ENCODE measurements around the gene USH1C.

USH1C gene

GRCh38 chr11:17547051-17547577, 2.9 kb upstream of the USH1C start, which contains the start of gene OTOG:
Gene OTOG (plus strand): TSS chr11:17547259. CDS start chr11:17547373, 114 bp downstream.
- Histone ChIP-seq H3K4me1 (ENCODE audit: control insufficient read depth in 2 of 2, insufficient read depth in 1 of 2, low read depth in 1 of 2, low read length in 2 of 2) (peaks cover 0 to 14% of the 10 kb centered on the region in 2 donors), H4K8ac (ENCODE audit: low read depth, low read length) (no peak within 1 kb of the TSS), H3K4ac (ENCODE audit: low read length) (peak within 1 kb of the TSS; percentile 15), H2BK120ac (ENCODE audit: low read depth, low read length) (no peak within 1 kb of the TSS), H3K23ac (ENCODE audit: low read depth, low read length, poor library complexity) (peak within 1 kb of the TSS; percentile 70), H3K27ac (replicated peaks; ENCODE audit: low read length) (no peak within 1 kb of the TSS), H3K18ac (ENCODE audit: low read length) (peak within 1 kb of the TSS; percentile 84), H3K14ac (ENCODE audit: low read length) (peak within 1 kb of the TSS; percentile 57), H2AFZ (ENCODE audit: low read length) (peak within 1 kb of the TSS; percentile 76), H3K9ac (ENCODE audit: low read depth, low read length, poor library complexity) (peak within 1 kb of the TSS; percentile 75), H2BK5ac (ENCODE audit: low read length) (no peak within 1 kb of the TSS), H3K4me3 (ENCODE audit: low read length in 2 of 2) (peak within 1 kb of the TSS in 1 of 2 donors; percentile 43), H4K91ac (ENCODE audit: low read depth, low read length, poor library complexity) (no peak within 1 kb of the TSS), H2BK12ac (ENCODE audit: low read length) (no peak within 1 kb of the TSS), H3K4me2 (ENCODE audit: insufficient read depth, low read length, poor library complexity, severe bottlenecking) (peak within 1 kb of the TSS; percentile 55), H2BK15ac (ENCODE audit: low read length) (peak within 1 kb of the TSS; percentile 95), H3K79me1 (ENCODE audit: low read depth, low read length) (no peaks in the 10 kb centered on the region), H3K9me3 (replicated peaks in 1 of 2; ENCODE audit: control insufficient read depth in 2 of 2, insufficient read depth in 1 of 2, low read depth in 1 of 2, low read length in 2 of 2) (no peaks in the 10 kb centered on the region), H3K27me3 (ENCODE audit: control insufficient read depth in 3 of 3, insufficient read depth in 3 of 3, low read depth in 1 of 3, low read length in 3 of 3) (peaks cover 0 to 43% (median 17%) of the 10 kb centered on the region in 3 experiments), H2AK5ac (ENCODE audit: low read depth, low read length) (no peak within 1 kb of the TSS), H3K36me3 (replicated peaks in 1 of 2; ENCODE audit: control insufficient read depth in 2 of 2, insufficient read depth in 2 of 2, low read length in 2 of 2) (no peaks in the 10 kb centered on the region)
- DNase-seq (ENCODE audit: low spot score) = peak; percentile 58
- WGBS, 2 donors (ENCODE audit: extremely low coverage in 2 of 2, insufficient read length in 2 of 2, insufficient replicate concordance in 1 of 2) = no CpG with 5 or more reads among the region's 20 CpGs

GRCh38 chr11:17546240-17546639, 2.0 kb upstream of the USH1C start:
- Histone ChIP-seq H3K79me1 (ENCODE audit: low read depth, low read length) (no peaks in the 10 kb centered on the region), H3K4me3 (ENCODE audit: low read length in 2 of 2) (no peak overlapping the region), H3K36me3 (replicated peaks in 1 of 2; ENCODE audit: control insufficient read depth in 2 of 2, insufficient read depth in 2 of 2, low read length in 2 of 2) (no peaks in the 10 kb centered on the region), H3K9ac (ENCODE audit: low read depth, low read length, poor library complexity) (no peak overlapping the region), H2AK5ac (ENCODE audit: low read depth, low read length) (no peak overlapping the region), H2BK12ac (ENCODE audit: low read length) (no peak overlapping the region), H4K91ac (ENCODE audit: low read depth, low read length, poor library complexity) (no peak overlapping the region), H2BK120ac (ENCODE audit: low read depth, low read length) (no peak overlapping the region), H4K8ac (ENCODE audit: low read depth, low read length) (no peak overlapping the region), H3K27ac (replicated peaks; ENCODE audit: low read length) (no peak overlapping the region), H3K27me3 (ENCODE audit: control insufficient read depth in 3 of 3, insufficient read depth in 3 of 3, low read depth in 1 of 3, low read length in 3 of 3) (peaks cover 0 to 44% (median 20%) of the 10 kb centered on the region in 3 experiments), H3K23ac (ENCODE audit: low read depth, low read length, poor library complexity) (no peak overlapping the region), H3K14ac (ENCODE audit: low read length) (no peak overlapping the region), H2AFZ (ENCODE audit: low read length) (no peak overlapping the region), H2BK5ac (ENCODE audit: low read length) (no peak overlapping the region), H3K4ac (ENCODE audit: low read length) (no peak overlapping the region), H3K4me1 (ENCODE audit: control insufficient read depth in 2 of 2, insufficient read depth in 1 of 2, low read depth in 1 of 2, low read length in 2 of 2) (peaks cover 0 to 6% of the 10 kb centered on the region in 2 donors), H3K18ac (ENCODE audit: low read length) (no peak overlapping the region), H3K9me3 (replicated peaks in 1 of 2; ENCODE audit: control insufficient read depth in 2 of 2, insufficient read depth in 1 of 2, low read depth in 1 of 2, low read length in 2 of 2) (no peaks in the 10 kb centered on the region), H2BK15ac (ENCODE audit: low read length) (no peak overlapping the region), H3K4me2 (ENCODE audit: insufficient read depth, low read length, poor library complexity, severe bottlenecking) (no peak overlapping the region)
- DNase-seq (ENCODE audit: low spot score) = no peak
- no CpG with 5 or more reads among the region's 2 CpGs for WGBS, 2 donors (ENCODE audit: extremely low coverage in 2 of 2, insufficient read length in 2 of 2, insufficient replicate concordance in 1 of 2)

- Histone ChIP-seq H3K14ac (ENCODE audit: low read length) (peak overlapping the region; percentile 51), H4K8ac (ENCODE audit: low read depth, low read length) (peak overlapping the region; percentile 57), H3K4me2 (ENCODE audit: insufficient read depth, low read length, poor library complexity, severe bottlenecking) (peak overlapping the region; percentile 69), H2BK120ac (ENCODE audit: low read depth, low read length) (peak overlapping the region; percentile 52), H3K9ac (ENCODE audit: low read depth, low read length, poor library complexity) (no peak overlapping the region), H3K18ac (ENCODE audit: low read length) (peak overlapping the region; percentile 95), H2BK12ac (ENCODE audit: low read length) (no peak overlapping the region), H3K9me3 (replicated peaks in 1 of 2; ENCODE audit: control insufficient read depth in 2 of 2, insufficient read depth in 1 of 2, low read depth in 1 of 2, low read length in 2 of 2) (no peaks in the 10 kb centered on the region), H3K36me3 (replicated peaks in 1 of 2; ENCODE audit: control insufficient read depth in 2 of 2, insufficient read depth in 2 of 2, low read length in 2 of 2) (no peaks in the 10 kb centered on the region), H2AK5ac (ENCODE audit: low read depth, low read length) (peak overlapping the region; percentile 41), H3K4ac (ENCODE audit: low read length) (no peak overlapping the region), H2AFZ (ENCODE audit: low read length) (peak overlapping the region; percentile 66), H3K4me3 (ENCODE audit: low read length in 2 of 2) (peak overlapping the region in 1 of 2 donors; percentile 70), H4K91ac (ENCODE audit: low read depth, low read length, poor library complexity) (no peak overlapping the region), H3K79me1 (ENCODE audit: low read depth, low read length) (no peaks in the 10 kb centered on the region), H3K4me1 (ENCODE audit: control insufficient read depth in 2 of 2, insufficient read depth in 1 of 2, low read depth in 1 of 2, low read length in 2 of 2) (peaks cover 0 to 5% of the 10 kb centered on the region in 2 donors), H2BK5ac (ENCODE audit: low read length) (no peak overlapping the region), H3K23ac (ENCODE audit: low read depth, low read length, poor library complexity) (peak overlapping the region; percentile 25), H3K27me3 (ENCODE audit: control insufficient read depth in 3 of 3, insufficient read depth in 3 of 3, low read depth in 1 of 3, low read length in 3 of 3) (peaks cover 0 to 57% (median 20%) of the 10 kb centered on the region in 3 experiments), H3K27ac (replicated peaks; ENCODE audit: low read length) (no peak overlapping the region), H2BK15ac (ENCODE audit: low read length) (peak overlapping the region; percentile 41)
- WGBS, 2 donors (ENCODE audit: extremely low coverage in 2 of 2, insufficient read length in 2 of 2, insufficient replicate concordance in 1 of 2) = no CpG with 5 or more reads among the region's 17 CpGs
- DNase-seq (ENCODE audit: low spot score) = no peak
These were observed 539 bp downstream of the USH1C start for GRCh38 chr11:17543574-17544180.

- Histone ChIP-seq H2BK15ac (ENCODE audit: low read length) (no peak overlapping the region), H3K27ac (replicated peaks; ENCODE audit: low read length) (no peak overlapping the region), H4K91ac (ENCODE audit: low read depth, low read length, poor library complexity) (no peak overlapping the region), H4K8ac (ENCODE audit: low read depth, low read length) (no peak overlapping the region), H3K14ac (ENCODE audit: low read length) (no peak overlapping the region), H3K4ac (ENCODE audit: low read length) (no peak overlapping the region), H3K4me2 (ENCODE audit: insufficient read depth, low read length, poor library complexity, severe bottlenecking) (no peak overlapping the region), H3K4me1 (ENCODE audit: control insufficient read depth in 2 of 2, insufficient read depth in 1 of 2, low read depth in 1 of 2, low read length in 2 of 2) (peaks cover 0 to 5% of the 10 kb centered on the region in 2 donors), H3K27me3 (ENCODE audit: control insufficient read depth in 3 of 3, insufficient read depth in 3 of 3, low read depth in 1 of 3, low read length in 3 of 3) (peaks cover 0 to 57% (median 20%) of the 10 kb centered on the region in 3 experiments), H3K23ac (ENCODE audit: low read depth, low read length, poor library complexity) (no peak overlapping the region), H2BK120ac (ENCODE audit: low read depth, low read length) (no peak overlapping the region), H2BK12ac (ENCODE audit: low read length) (no peak overlapping the region), H3K9ac (ENCODE audit: low read depth, low read length, poor library complexity) (no peak overlapping the region), H3K36me3 (replicated peaks in 1 of 2; ENCODE audit: control insufficient read depth in 2 of 2, insufficient read depth in 2 of 2, low read length in 2 of 2) (no peaks in the 10 kb centered on the region), H2AK5ac (ENCODE audit: low read depth, low read length) (peak overlapping the region; percentile 19), H3K79me1 (ENCODE audit: low read depth, low read length) (no peaks in the 10 kb centered on the region), H3K4me3 (ENCODE audit: low read length in 2 of 2) (no peak overlapping the region), H3K18ac (ENCODE audit: low read length) (no peak overlapping the region), H3K9me3 (replicated peaks in 1 of 2; ENCODE audit: control insufficient read depth in 2 of 2, insufficient read depth in 1 of 2, low read depth in 1 of 2, low read length in 2 of 2) (no peaks in the 10 kb centered on the region), H2AFZ (ENCODE audit: low read length) (no peak overlapping the region), H2BK5ac (ENCODE audit: low read length) (no peak overlapping the region)
- DNase-seq (ENCODE audit: low spot score) = no peak
- no CpG with 5 or more reads among the region's 2 CpGs for WGBS, 2 donors (ENCODE audit: extremely low coverage in 2 of 2, insufficient read length in 2 of 2, insufficient replicate concordance in 1 of 2)
These were observed 1.2 kb downstream of the USH1C start for GRCh38 chr11:17543041-17543440.

Measured in neuronal stem cell (in vitro differentiated cells).